ENCODE data around the gene FLNB.

The FLNB gene

GRCh38 chr3:58009749-58010535 lies 1.7 kb downstream of the FLNB start:
- DNase-seq, result no peak

GRCh38 chr3:58010562-58010961 lies 2.3 kb downstream of the FLNB start:
- no peak for DNase-seq

GRCh38 chr3:58011580-58011979 lies 3.4 kb downstream of the FLNB start:
- no peak for DNase-seq

GRCh38 chr3:58012302-58012701 lies 4.1 kb downstream of the FLNB start:
- DNase-seq, result no peak

GRCh38 chr3:58013099-58013498 lies 4.9 kb downstream of the FLNB start:
- DNase-seq, result no peak

GRCh38 chr3:58013973-58014649 lies 5.9 kb downstream of the FLNB start:
- DNase-seq, result no peak

GRCh38 chr3:58015520-58015915 lies 7.3 kb downstream of the FLNB start:
- DNase-seq, result no peak

- no peak for DNase-seq
Measured at GRCh38 chr3:58016710-58017109, 8.5 kb downstream of the FLNB start.

- DNase-seq, result no peak
Measured at GRCh38 chr3:58018892-58019742, 10.9 kb downstream of the FLNB start.

- no peak for DNase-seq
Measured at GRCh38 chr3:58020783-58021071, 12.5 kb downstream of the FLNB start.

- no peak for DNase-seq
Measured at GRCh38 chr3:58021072-58021959, 13.1 kb downstream of the FLNB start.

- DNase-seq, result no peak
Measured at GRCh38 chr3:58021962-58022361, 13.7 kb downstream of the FLNB start.

- no peak for DNase-seq
Measured at GRCh38 chr3:58022490-58022889, 14.3 kb downstream of the FLNB start.

GRCh38 chr3:58023531-58023930 lies 15.3 kb downstream of the FLNB start:
- DNase-seq, result no peak

GRCh38 chr3:58025406-58025805 lies 17.2 kb downstream of the FLNB start:
- no peak for DNase-seq

GRCh38 chr3:58025837-58026569 lies 17.8 kb downstream of the FLNB start:
- no peak for DNase-seq

- no peak for DNase-seq
Measured at GRCh38 chr3:58026598-58026997, 18.4 kb downstream of the FLNB start.

GRCh38 chr3:58027704-58028317 lies 19.6 kb downstream of the FLNB start:
- no peak for DNase-seq

GRCh38 chr3:58028902-58029301 lies 20.7 kb downstream of the FLNB start:
- no peak for DNase-seq

GRCh38 chr3:58029842-58030584 lies 21.8 kb downstream of the FLNB start:
- no peak for DNase-seq

- DNase-seq, result no peak
Measured at GRCh38 chr3:58032186-58032585, 24.0 kb downstream of the FLNB start.

Measured in 8988T (cell line).